IPS-18a (cell line): ENCODE measurements around the gene GAGE12G.

Experiments used
- H3K27ac ChIP-seq: one replicate; pipeline ENCODE4 v1.5.1; 2013; ENCODE audit warnings: low read length
- H3K27me3 ChIP-seq: one replicate; pipeline ENCODE4 v1.6.1; 2013; ENCODE audit warnings: mild to moderate bottlenecking, low read length; ENCODE audit not compliant: control insufficient read depth, insufficient read depth
- H3K36me3 ChIP-seq: one replicate; pipeline ENCODE4 v1.6.1; 2013; ENCODE audit warnings: low read depth, low read length; ENCODE audit not compliant: control insufficient read depth
- H3K4me1 ChIP-seq: one replicate; pipeline ENCODE4 v1.6.1; 2013; ENCODE audit warnings: low read depth, low read length; ENCODE audit not compliant: control insufficient read depth
- H3K4me3 ChIP-seq: one replicate; pipeline ENCODE4 v1.5.1; 2013; ENCODE audit warnings: low read length
- H3K9ac ChIP-seq: one replicate; pipeline ENCODE4 v1.6.1; 2013; ENCODE audit warnings: mild to moderate bottlenecking, low read length, moderate library complexity
- H3K9me3 ChIP-seq: one replicate; pipeline ENCODE4 v1.6.1; 2013; ENCODE audit warnings: low read depth, low read length; ENCODE audit not compliant: control insufficient read depth

GAGE12G gene

DNA sequence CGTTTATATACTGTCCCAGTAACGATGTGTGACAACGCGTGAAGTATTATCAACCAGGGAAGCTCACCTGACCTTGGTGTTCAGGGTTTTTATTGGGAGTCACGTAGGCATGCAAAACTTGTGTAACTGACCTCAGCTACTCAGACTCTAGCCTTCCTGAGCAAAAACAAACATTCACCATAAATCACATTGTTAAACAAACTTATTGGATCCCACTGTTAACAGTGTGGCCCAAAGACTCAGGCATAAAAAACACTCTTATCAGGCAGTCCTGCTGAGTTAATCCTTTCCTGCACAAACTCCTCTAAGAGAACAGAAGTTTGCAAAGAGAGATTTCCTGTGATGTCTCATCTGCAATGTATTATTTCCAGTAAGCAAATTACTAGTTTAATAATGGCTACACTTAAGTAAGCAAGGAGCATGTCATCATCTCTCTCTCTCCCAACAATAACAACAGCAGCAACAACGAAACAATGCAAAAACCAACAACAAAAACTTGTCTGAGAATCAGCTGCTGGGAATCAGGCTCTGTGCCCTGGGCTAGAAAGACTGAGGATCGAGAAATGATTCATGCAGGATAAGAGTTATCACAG lies 40.6 kb downstream of the GAGE12G start:
- Histone ChIP-seq H3K9me3 (peaks cover 14% of the 10 kb centered on the region), H3K36me3 (no peaks in the 10 kb centered on the region), H3K4me1 (no peaks in the 10 kb centered on the region), H3K27me3 (no peaks in the 10 kb centered on the region), H3K27ac (no peak overlapping the region), H3K4me3 (no peak overlapping the region), H3K9ac (no peak overlapping the region)

DNA sequence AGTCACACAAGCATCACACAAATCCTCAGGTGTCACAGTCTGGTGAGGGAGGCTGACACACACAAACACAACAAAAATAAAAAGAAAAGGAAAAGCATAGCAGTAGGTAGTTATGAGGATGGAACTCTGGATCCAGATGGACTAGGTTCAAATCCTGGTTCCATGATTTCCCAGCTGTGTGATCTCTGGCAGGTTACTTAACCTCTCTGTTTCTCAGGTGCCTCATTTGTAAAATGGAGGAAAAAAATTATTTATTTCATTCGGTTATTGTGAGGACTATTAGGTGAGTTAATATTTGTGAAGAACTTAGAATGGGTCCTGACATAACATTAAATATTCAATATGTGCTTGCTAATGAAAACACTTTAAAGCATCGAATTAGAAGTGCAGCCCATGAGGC lies 48.4 kb downstream of the GAGE12G start:
- H3K4me1 ChIP-seq = no peaks in the 10 kb centered on the region
- H3K27ac ChIP-seq = no peak overlapping the region
- no peak overlapping the region for H3K4me3 ChIP-seq
- H3K9ac ChIP-seq = no peak overlapping the region
- no peaks in the 10 kb centered on the region for H3K27me3 ChIP-seq
- H3K36me3 ChIP-seq = no peaks in the 10 kb centered on the region
- peaks cover 5% of the 10 kb centered on the region for H3K9me3 ChIP-seq
